H1 (cell line): ENCODE measurements around the gene TERF2IP. TPM values are rescaled to one million over a fixed set of nuclear protein-coding genes. Genes with fewer than 3 reads are reported as not detected.

ENCODE experiments used
- CBX8 ChIP-seq: fragments of 300-800, 300-1000 bp; sonication (generic); IDR thresholded peaks from 2 replicates; pipeline ENCODE4 v1.7.1; 2016; ENCODE audit warnings: low read depth, low read length, borderline replicate concordance
- CREB1 ChIP-seq: IDR thresholded peaks from 2 replicates; pipeline ENCODE4 v1.6.1; 2012; ENCODE audit warnings: inconsistent platforms
- HDAC6 ChIP-seq: IDR thresholded peaks from one replicate; pipeline ENCODE4 v1.7.1; 2012; ENCODE audit warnings: low read depth, mild to moderate bottlenecking, inconsistent platforms, low read length, moderate library complexity
- NRF1 ChIP-seq: IDR thresholded peaks from 2 replicates; pipeline ENCODE4 v1.6.1; 2011; ENCODE audit warnings: mild to moderate bottlenecking, low read depth, low read length, improper control_type of control experiment
- POLR2AphosphoS5 ChIP-seq: IDR thresholded peaks from 2 replicates; pipeline ENCODE4 v1.6.1; 2011; ENCODE audit warnings: low read depth, low read length
- RXRA ChIP-seq: IDR thresholded peaks from 2 replicates; pipeline ENCODE4 v1.6.1; 2011; ENCODE audit warnings: low read depth, mild to moderate bottlenecking, low read length, moderate library complexity; ENCODE audit not compliant: insufficient read depth
- SAP30 ChIP-seq: fragments of 300-600 bp; sonication (generic); IDR thresholded peaks from 2 replicates; pipeline ENCODE4 v1.7.1; 2012; ENCODE audit warnings: low read length, moderate library complexity, mild to moderate bottlenecking, inconsistent platforms; ENCODE audit not compliant: insufficient read depth, insufficient replicate concordance
- SIX5 ChIP-seq: IDR thresholded peaks from 2 replicates; pipeline ENCODE4 v1.6.1; 2011; ENCODE audit warnings: mild to moderate bottlenecking, low read depth, low read length
- polyA plus RNA-seq, 7 experiments: library from polyadenylated mRNA; depleted of rRNA in 3 of 7; stranded (reverse) in 5 of 7; unstranded in 2 of 7; fragments of >200 nt in 5 of 7; fragments of 200-250 nt in 2 of 7; gene quantifications; 1 replicate in 5 of 7; 2 replicates in 1 of 7; 4 replicates in 1 of 7; pipeline versions ENCODE4 v1.2.1 to v1.2.3, GENCODE V29; 2011 to 2013; ENCODE audit warnings: missing spikeins in 2 of 7, mixed read lengths in 2 of 7
- total RNA-seq: library from RNA; stranded (reverse); fragmentation: NEBNext Ultra II Directional; extraction: Animal tissue kit (Norgen Biotek cat#: 25700); gene quantifications from 2 replicates; pipeline ENCODE4 v1.2.1, GENCODE V29; 2021
- TF ChIP-seq, protein P1 (sequence below): fragments of 300-600 bp; sonication (generic); IDR thresholded peaks from 2 replicates; pipeline ENCODE4 v1.7.1; 2012; ENCODE audit warnings: low read length, moderate library complexity, mild to moderate bottlenecking, inconsistent platforms; ENCODE audit not compliant: insufficient replicate concordance

The TERF2IP gene
- total and polyA plus RNA-seq, 2 of the 8 experiments (the other 6 are each of a cell fraction or from before 2014, with no cell fraction given) = 5.5 to 15.1 TPM

GRCh38 chr16:75687361-75687760 is 39.8 kb downstream of the TERF2IP start (continued):
- TF ChIP-seq, protein P1, sequence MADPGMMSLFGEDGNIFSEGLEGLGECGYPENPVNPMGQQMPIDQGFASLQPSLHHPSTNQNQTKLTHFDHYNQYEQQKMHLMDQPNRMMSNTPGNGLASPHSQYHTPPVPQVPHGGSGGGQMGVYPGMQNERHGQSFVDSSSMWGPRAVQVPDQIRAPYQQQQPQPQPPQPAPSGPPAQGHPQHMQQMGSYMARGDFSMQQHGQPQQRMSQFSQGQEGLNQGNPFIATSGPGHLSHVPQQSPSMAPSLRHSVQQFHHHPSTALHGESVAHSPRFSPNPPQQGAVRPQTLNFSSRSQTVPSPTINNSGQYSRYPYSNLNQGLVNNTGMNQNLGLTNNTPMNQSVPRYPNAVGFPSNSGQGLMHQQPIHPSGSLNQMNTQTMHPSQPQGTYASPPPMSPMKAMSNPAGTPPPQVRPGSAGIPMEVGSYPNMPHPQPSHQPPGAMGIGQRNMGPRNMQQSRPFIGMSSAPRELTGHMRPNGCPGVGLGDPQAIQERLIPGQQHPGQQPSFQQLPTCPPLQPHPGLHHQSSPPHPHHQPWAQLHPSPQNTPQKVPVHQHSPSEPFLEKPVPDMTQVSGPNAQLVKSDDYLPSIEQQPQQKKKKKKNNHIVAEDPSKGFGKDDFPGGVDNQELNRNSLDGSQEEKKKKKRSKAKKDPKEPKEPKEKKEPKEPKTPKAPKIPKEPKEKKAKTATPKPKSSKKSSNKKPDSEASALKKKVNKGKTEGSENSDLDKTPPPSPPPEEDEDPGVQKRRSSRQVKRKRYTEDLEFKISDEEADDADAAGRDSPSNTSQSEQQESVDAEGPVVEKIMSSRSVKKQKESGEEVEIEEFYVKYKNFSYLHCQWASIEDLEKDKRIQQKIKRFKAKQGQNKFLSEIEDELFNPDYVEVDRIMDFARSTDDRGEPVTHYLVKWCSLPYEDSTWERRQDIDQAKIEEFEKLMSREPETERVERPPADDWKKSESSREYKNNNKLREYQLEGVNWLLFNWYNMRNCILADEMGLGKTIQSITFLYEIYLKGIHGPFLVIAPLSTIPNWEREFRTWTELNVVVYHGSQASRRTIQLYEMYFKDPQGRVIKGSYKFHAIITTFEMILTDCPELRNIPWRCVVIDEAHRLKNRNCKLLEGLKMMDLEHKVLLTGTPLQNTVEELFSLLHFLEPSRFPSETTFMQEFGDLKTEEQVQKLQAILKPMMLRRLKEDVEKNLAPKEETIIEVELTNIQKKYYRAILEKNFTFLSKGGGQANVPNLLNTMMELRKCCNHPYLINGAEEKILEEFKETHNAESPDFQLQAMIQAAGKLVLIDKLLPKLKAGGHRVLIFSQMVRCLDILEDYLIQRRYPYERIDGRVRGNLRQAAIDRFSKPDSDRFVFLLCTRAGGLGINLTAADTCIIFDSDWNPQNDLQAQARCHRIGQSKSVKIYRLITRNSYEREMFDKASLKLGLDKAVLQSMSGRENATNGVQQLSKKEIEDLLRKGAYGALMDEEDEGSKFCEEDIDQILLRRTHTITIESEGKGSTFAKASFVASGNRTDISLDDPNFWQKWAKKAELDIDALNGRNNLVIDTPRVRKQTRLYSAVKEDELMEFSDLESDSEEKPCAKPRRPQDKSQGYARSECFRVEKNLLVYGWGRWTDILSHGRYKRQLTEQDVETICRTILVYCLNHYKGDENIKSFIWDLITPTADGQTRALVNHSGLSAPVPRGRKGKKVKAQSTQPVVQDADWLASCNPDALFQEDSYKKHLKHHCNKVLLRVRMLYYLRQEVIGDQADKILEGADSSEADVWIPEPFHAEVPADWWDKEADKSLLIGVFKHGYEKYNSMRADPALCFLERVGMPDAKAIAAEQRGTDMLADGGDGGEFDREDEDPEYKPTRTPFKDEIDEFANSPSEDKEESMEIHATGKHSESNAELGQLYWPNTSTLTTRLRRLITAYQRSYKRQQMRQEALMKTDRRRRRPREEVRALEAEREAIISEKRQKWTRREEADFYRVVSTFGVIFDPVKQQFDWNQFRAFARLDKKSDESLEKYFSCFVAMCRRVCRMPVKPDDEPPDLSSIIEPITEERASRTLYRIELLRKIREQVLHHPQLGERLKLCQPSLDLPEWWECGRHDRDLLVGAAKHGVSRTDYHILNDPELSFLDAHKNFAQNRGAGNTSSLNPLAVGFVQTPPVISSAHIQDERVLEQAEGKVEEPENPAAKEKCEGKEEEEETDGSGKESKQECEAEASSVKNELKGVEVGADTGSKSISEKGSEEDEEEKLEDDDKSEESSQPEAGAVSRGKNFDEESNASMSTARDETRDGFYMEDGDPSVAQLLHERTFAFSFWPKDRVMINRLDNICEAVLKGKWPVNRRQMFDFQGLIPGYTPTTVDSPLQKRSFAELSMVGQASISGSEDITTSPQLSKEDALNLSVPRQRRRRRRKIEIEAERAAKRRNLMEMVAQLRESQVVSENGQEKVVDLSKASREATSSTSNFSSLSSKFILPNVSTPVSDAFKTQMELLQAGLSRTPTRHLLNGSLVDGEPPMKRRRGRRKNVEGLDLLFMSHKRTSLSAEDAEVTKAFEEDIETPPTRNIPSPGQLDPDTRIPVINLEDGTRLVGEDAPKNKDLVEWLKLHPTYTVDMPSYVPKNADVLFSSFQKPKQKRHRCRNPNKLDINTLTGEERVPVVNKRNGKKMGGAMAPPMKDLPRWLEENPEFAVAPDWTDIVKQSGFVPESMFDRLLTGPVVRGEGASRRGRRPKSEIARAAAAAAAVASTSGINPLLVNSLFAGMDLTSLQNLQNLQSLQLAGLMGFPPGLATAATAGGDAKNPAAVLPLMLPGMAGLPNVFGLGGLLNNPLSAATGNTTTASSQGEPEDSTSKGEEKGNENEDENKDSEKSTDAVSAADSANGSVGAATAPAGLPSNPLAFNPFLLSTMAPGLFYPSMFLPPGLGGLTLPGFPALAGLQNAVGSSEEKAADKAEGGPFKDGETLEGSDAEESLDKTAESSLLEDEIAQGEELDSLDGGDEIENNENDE = no peak
- TF ChIP-seq CREB1 (no peak), SAP30 (no peak), NRF1 (no peak), RXRA (no peak), POLR2AphosphoS5 (no peak), HDAC6 (no peak), SIX5 (no peak), CBX8 (no peak)
